ENCODE measurements around the gene ATXN7L3. TPM values are rescaled to one million over a fixed set of nuclear protein-coding genes. Genes with fewer than 3 reads are reported as not detected.
A peak's percentile ranks its signal among the peaks of the same experiment; 100 is the strongest.

ATXN7L3 gene
- total RNA-seq, 1 experiment from 2014 or later: 59.3 TPM

- H4K20me1 ChIP-seq (ENCODE audit: insufficient read depth): peaks cover 12% of the 10 kb centered on the region; the same call in 1 of the 2 replicates
- DNase-seq: no peak
- peaks cover 7% of the 10 kb centered on the region for H3K36me3 ChIP-seq (ENCODE audit: low read depth)
- H2AFZ ChIP-seq: no peak overlapping the region
- H3K4me1 ChIP-seq (replicated peaks; ENCODE audit: insufficient read depth): peaks cover 25% of the 10 kb centered on the region
- H3K9me3 ChIP-seq (ENCODE audit: insufficient read depth, low read depth): no peaks in the 10 kb centered on the region
- intact Hi-C loops (cut with micrococcal nuclease; ENCODE audit: unreplicated experiment): no loop called here
- TF ChIP-seq EZH2 (IDR thresholded peaks at IDR 0.05; ENCODE audit: low read depth): no peak
- no peak for TF ChIP-seq CTCF (conservative IDR thresholded peaks at IDR 0.05)
- H3K9me2 ChIP-seq (ENCODE audit: insufficient read depth): no peaks in the 10 kb centered on the region
- H3F3A ChIP-seq (ENCODE audit: insufficient read depth, low read depth): peaks cover 56% of the 10 kb centered on the region
- no peaks in the 10 kb centered on the region for H3K27me3 ChIP-seq (ENCODE audit: insufficient read depth, low read depth)
- CTCF ChIA-PET: no interaction called here
- POLR2A ChIA-PET (ENCODE audit: unreplicated experiment): no interaction called here
- H3K27ac ChIP-seq: no peak overlapping the region
- H3K4me3 ChIP-seq: no peak overlapping the region
- no peak overlapping the region for H3K4me2 ChIP-seq
- H3K79me2 ChIP-seq (ENCODE audit: low read depth): peaks cover 25% of the 10 kb centered on the region
- BruUV-seq (replicated peaks): no TSS peak
These were observed 9.2 kb downstream of the ATXN7L3 start for GRCh38 chr17:44190481-44190880.

- Histone ChIP-seq H3K4me2 (peak overlapping the region; percentile 99), H3K79me2 (ENCODE audit: low read depth) (peaks cover 35% of the 10 kb centered on the region), H3K4me3 (no peak overlapping the region), H3K9me2 (ENCODE audit: insufficient read depth) (no peaks in the 10 kb centered on the region), H2AFZ (no peak overlapping the region), H3K27ac (no peak overlapping the region), H3K4me1 (replicated peaks; ENCODE audit: insufficient read depth) (peaks cover 31% of the 10 kb centered on the region), H3K27me3 (ENCODE audit: insufficient read depth, low read depth) (no peaks in the 10 kb centered on the region), H3K9me3 (ENCODE audit: insufficient read depth, low read depth) (no peaks in the 10 kb centered on the region), H3K36me3 (ENCODE audit: low read depth) (no peaks in the 10 kb centered on the region; the same call in 1 of the 2 replicates), H4K20me1 (ENCODE audit: insufficient read depth) (peaks cover 8% of the 10 kb centered on the region; the same call in 1 of the 2 replicates), H3F3A (ENCODE audit: insufficient read depth, low read depth) (peaks cover 50% of the 10 kb centered on the region)
- intact Hi-C loops (cut with micrococcal nuclease; ENCODE audit: unreplicated experiment): no loop called here
- POLR2A ChIA-PET (ENCODE audit: unreplicated experiment): interaction anchor here (0.6 kb wide), 1 partner anchor 10 kb away, joined by 4 read pairs; no protein-coding TSS in a partner anchor
- no TSS peak for BruUV-seq (replicated peaks)
- DNase-seq: no peak
- no peak for TF ChIP-seq EZH2 (IDR thresholded peaks at IDR 0.05; ENCODE audit: low read depth)
- TF ChIP-seq CTCF (conservative IDR thresholded peaks at IDR 0.05): no peak
- CTCF ChIA-PET: no interaction called here
These were observed 10.9 kb downstream of the ATXN7L3 start for GRCh38 chr17:44188576-44189403.

GRCh38 chr17:44187131-44187899 is 12.4 kb downstream of the ATXN7L3 start:
- BruUV-seq (replicated peaks): TSS peak; percentile 55
- no peaks in the 10 kb centered on the region for H3K27me3 ChIP-seq (ENCODE audit: insufficient read depth, low read depth)
- no peaks in the 10 kb centered on the region for H3K9me2 ChIP-seq (ENCODE audit: insufficient read depth)
- H3F3A ChIP-seq (ENCODE audit: insufficient read depth, low read depth): peaks cover 47% of the 10 kb centered on the region
- H3K36me3 ChIP-seq (ENCODE audit: low read depth): no peaks in the 10 kb centered on the region; the same call in 1 of the 2 replicates
- peak overlapping the region; percentile 71 for H3K27ac ChIP-seq
- intact Hi-C loops (cut with micrococcal nuclease; ENCODE audit: unreplicated experiment): loop anchor here (1.0 to 2.0 kb wide), 2 partner anchors 11 to 117 kb away; partner anchors contain the start of gene G6PC3
- H3K4me1 ChIP-seq (replicated peaks; ENCODE audit: insufficient read depth): peaks cover 21% of the 10 kb centered on the region
- H3K4me2 ChIP-seq: peak overlapping the region; percentile 99
- H3K9me3 ChIP-seq (ENCODE audit: insufficient read depth, low read depth): no peaks in the 10 kb centered on the region
- H4K20me1 ChIP-seq (ENCODE audit: insufficient read depth): peaks cover 5% of the 10 kb centered on the region; the same call in 1 of the 2 replicates
- peaks cover 41% of the 10 kb centered on the region for H3K79me2 ChIP-seq (ENCODE audit: low read depth)
- DNase-seq: peak in 1 of 2 experiments; percentile 42
- peak overlapping the region; percentile 86 for H2AFZ ChIP-seq
- POLR2A ChIA-PET (ENCODE audit: unreplicated experiment): no interaction called here
- H3K4me3 ChIP-seq: peak overlapping the region; percentile 94
- TF ChIP-seq CTCF (conservative IDR thresholded peaks at IDR 0.05): no peak
- TF ChIP-seq EZH2 (IDR thresholded peaks at IDR 0.05; ENCODE audit: low read depth): no peak
- CTCF ChIA-PET: interaction anchor here (0.6 to 2.1 kb wide), 3 partner anchors 11 to 104 kb away, joined by 3 to 7 read pairs (median 5); no protein-coding TSS in a partner anchor

Measured in PC-9 (cell line).